GM12878 (cell line): Measurements from ENCODE around the gene ANKRD37. TPM values are rescaled to one million over a fixed set of nuclear protein-coding genes. Genes with fewer than 3 reads are reported as not detected.

ENCODE experiments used
- ATAC-seq: fragments of 200-7000 bp; cut with Tn5 transposase; 3 replicates; pipeline ENCODE4 v1.9.1; 2020; ENCODE audit warnings: mild to moderate bottlenecking, moderate library complexity
- BruUV-seq: library from RNA; stranded (reverse); fragments of 400-500 nt; replicated peaks from 2 replicates; lab custom pipeline; 2021; lab: Mats Ljungman, UMichigan
- CTCF ChIA-PET: fragments of 300-600 bp; sonication (Branson Sonifier 250); formaldehyde crosslinking; extraction: SDS; loops from one replicate; lab custom pipeline; 2021; ENCODE audit warnings: inconsistent platforms; lab: Yijun Ruan, JAX
- POLR2A ChIA-PET: fragments of 350-600 bp; formaldehyde crosslinking; extraction: SDS; loops from one replicate; lab custom pipeline; 2021; ENCODE audit warnings: inconsistent platforms; lab: Charles Lee
- RAD21 ChIA-PET: fragments of 300-600 bp; sonication (Branson Sonifier 250); formaldehyde crosslinking; loops from one replicate; lab custom pipeline; 2023; ENCODE audit warnings: antibody characterized with exemption; ENCODE audit not compliant: unreplicated experiment; lab: Charles Lee
- SMC1A ChIA-PET: fragments of 300-600 bp; sonication (Branson Sonifier 250); formaldehyde crosslinking; loops from one replicate; lab custom pipeline; 2023; ENCODE audit not compliant: unreplicated experiment, uncharacterized antibody; lab: Charles Lee
- DNase-seq: peaks from one replicate; pipeline ENCODE4 v3.0.0-alpha.2; 2011; ENCODE audit warnings: low read depth, low spot score
- FAIRE-seq: peaks from 3 replicates; lab custom pipeline; 2011; peaks lifted over from hg19 to GRCh38; lab: Jason Lieb, UNC
- H2AFZ ChIP-seq: 2 replicates; pipeline ENCODE4 v1.6.0; 2011; ENCODE audit warnings: low read depth, low read length, control low read depth; ENCODE audit not compliant: control insufficient read depth
- H3K27ac ChIP-seq: 2 replicates; pipeline ENCODE4 v1.5.1; 2011; ENCODE audit warnings: control low read depth; ENCODE audit not compliant: control insufficient read depth, insufficient read depth
- H3K27me3 ChIP-seq, 2 experiments: replicated peaks in 1 of 2; 2 replicates each; pipeline versions ENCODE4 v1.6.0 to v1.6.1; 2011; ENCODE audit warnings: low read length in 1 of 2; ENCODE audit not compliant: control insufficient read depth in 2 of 2, insufficient read depth in 2 of 2
- H3K36me3 ChIP-seq, 2 experiments: 2 replicates each; pipeline ENCODE4 v1.5.1; 2011; ENCODE audit warnings: low read length in 1 of 2; ENCODE audit not compliant: control insufficient read depth in 2 of 2, insufficient read depth in 2 of 2
- H3K4me1 ChIP-seq: 2 replicates; pipeline ENCODE4 v1.6.1; 2011; ENCODE audit warnings: mild to moderate bottlenecking, low read length, moderate library complexity, mixed read lengths; ENCODE audit not compliant: control insufficient read depth, insufficient read depth
- H3K4me2 ChIP-seq: 2 replicates; pipeline ENCODE4 v1.6.0; 2011; ENCODE audit warnings: control low read depth; ENCODE audit not compliant: control insufficient read depth, insufficient read depth
- H3K4me3 ChIP-seq: fragments of 200-600 bp; sonication (generic); 2 replicates; pipeline ENCODE4 v1.5.1; 2016
- H3K79me2 ChIP-seq: 2 replicates; pipeline ENCODE4 v1.6.0; 2011; ENCODE audit warnings: low read length; ENCODE audit not compliant: control insufficient read depth, insufficient read depth
- H3K9ac ChIP-seq: 2 replicates; pipeline ENCODE4 v1.8.0; 2011; ENCODE audit warnings: low read length, control low read depth, mixed read lengths; ENCODE audit not compliant: control insufficient read depth, insufficient read depth
- H3K9me3 ChIP-seq: replicated peaks from 3 replicates; pipeline ENCODE4 v1.5.1; 2011; ENCODE audit warnings: mild to moderate bottlenecking, low read length; ENCODE audit not compliant: control insufficient read depth, insufficient read depth
- H4K20me1 ChIP-seq: 2 replicates; pipeline ENCODE4 v1.6.0; 2011; ENCODE audit not compliant: control insufficient read depth, insufficient read depth
- BMI1 ChIP-seq: fragments of 450-650 bp; IDR thresholded peaks from 2 replicates; pipeline ENCODE4 v1.6.1; 2016; ENCODE audit warnings: mild to moderate bottlenecking, moderate library complexity, borderline replicate concordance
- CHD1 ChIP-seq: IDR thresholded peaks from 2 replicates; pipeline ENCODE4 v1.6.1; 2012; ENCODE audit warnings: low read depth, low read length, improper control_type of control experiment
- HDAC2 ChIP-seq: fragments of 200-600 bp; sonication (generic); IDR thresholded peaks from 2 replicates; pipeline ENCODE4 v1.6.1; 2017
- MTA3 ChIP-seq: IDR thresholded peaks from 2 replicates; pipeline ENCODE4 v1.6.1; 2012; ENCODE audit warnings: low read length, inconsistent platforms, borderline replicate concordance
- MYC ChIP-seq: IDR thresholded peaks from 2 replicates; pipeline ENCODE4 v1.6.1; 2011; ENCODE audit warnings: mild to moderate bottlenecking, low read length, moderate library complexity, inconsistent platforms; ENCODE audit not compliant: insufficient read depth, insufficient replicate concordance, insufficient read length, severe bottlenecking
- NFIC ChIP-seq: IDR thresholded peaks from 2 replicates; pipeline ENCODE4 v1.6.1; 2012; ENCODE audit warnings: low read depth, mild to moderate bottlenecking, inconsistent platforms, low read length, moderate library complexity
- NFYB ChIP-seq: IDR thresholded peaks from 2 replicates; pipeline ENCODE4 v1.6.1; 2011; ENCODE audit warnings: low read depth, mild to moderate bottlenecking, low read length, improper control_type of control experiment, moderate library complexity; ENCODE audit not compliant: insufficient read depth
- PBX3 ChIP-seq: IDR thresholded peaks from 2 replicates; pipeline ENCODE4 v1.6.1; 2011; ENCODE audit warnings: mild to moderate bottlenecking, low read depth, low read length, moderate library complexity; ENCODE audit not compliant: insufficient replicate concordance
- POU2F2 ChIP-seq: IDR thresholded peaks from 3 replicates; pipeline ENCODE4 v1.6.1; 2011; ENCODE audit warnings: low read depth, mild to moderate bottlenecking, low read length, borderline replicate concordance
- SP1 ChIP-seq: IDR thresholded peaks from one replicate; pipeline ENCODE4 v1.6.1; 2011; ENCODE audit warnings: low read depth, low read length
- STAT3 ChIP-seq: IDR thresholded peaks from 2 replicates; pipeline ENCODE4 v1.6.1; 2011; ENCODE audit warnings: low read depth, low read length, improper control_type of control experiment
- TARDBP ChIP-seq: IDR thresholded peaks from 2 replicates; pipeline ENCODE4 v1.6.1; 2016; ENCODE audit warnings: borderline replicate concordance
- ZBTB11 ChIP-seq: fragments of 450-650 bp; formaldehyde crosslinking; IDR thresholded peaks from 2 replicates; pipeline ENCODE4 v1.5.0; 2022; ENCODE audit warnings: mild to moderate bottlenecking, missing genetic modification characterization
- ZNF274 ChIP-seq: IDR thresholded peaks from one replicate; pipeline ENCODE4 v1.8.0; 2011; ENCODE audit not compliant: insufficient read length, insufficient read depth
- ZNF384 ChIP-seq: IDR thresholded peaks from 2 replicates; pipeline ENCODE4 v1.6.1; 2012; ENCODE audit warnings: low read depth, mild to moderate bottlenecking, low read length, improper control_type of control experiment, borderline replicate concordance
- WGBS: methylation state at CpG from one replicate; pipeline ENCODE4 v1.1.6; 2016; ENCODE audit warnings: low lambda C conversion rate; ENCODE audit not compliant: insufficient replicate concordance, insufficient coverage; ENCODE audit errors: missing lambda C conversion rate; 5-methylcytosine and 5-hydroxymethylcytosine counted together
- in situ Hi-C: fragments of 300-500 bp; cut with MboI; formaldehyde crosslinking; loops from 9 replicates; pipeline ENCODE4 v1.14.3; 2018; ENCODE audit warnings: mixed read lengths
- intact Hi-C: fragments of 100-400 bp; cut with micrococcal nuclease; formaldehyde crosslinking; loops from one replicate; pipeline ENCODE4 v1.14.2; 2022; ENCODE audit not compliant: unreplicated experiment
- polyA plus RNA-seq, 11 experiments: library from polyadenylated mRNA; depleted of rRNA in 4 of 11; unstranded in 6 of 11; stranded (reverse) in 5 of 11; fragments of >200 nt; fragmentation: Nextera tagmentation in 4 of 11; fragmentation: Illumina TruSeq in 1 of 11; extraction: Ambion mirVana in 4 of 11; extraction: Trizol in 1 of 11; gene quantifications; 1 replicate in 1 of 11; 2 replicates in 10 of 11; pipeline versions ENCODE4 v1.2.1 to v1.2.3, GENCODE V29; 2011 to 2016; ENCODE audit warnings: inconsistent platforms in 2 of 11, missing spikeins in 2 of 11, low read depth in 1 of 11
- total RNA-seq, 4 experiments: library from RNA; depleted of rRNA in 3 of 4; stranded (reverse); fragments of >200 nt in 3 of 4; fragmentation: Illumina TruSeq in 1 of 4; extraction: Trizol in 1 of 4; gene quantifications; 2 replicates each; pipeline versions ENCODE4 v1.2.1 to v1.2.3, GENCODE V29; 2013 to 2021
- TF ChIP-seq, protein P1 (sequence below): fragments of 450-650 bp; IDR thresholded peaks from 2 replicates; pipeline ENCODE4 v1.6.1; 2016; ENCODE audit warnings: mild to moderate bottlenecking
- TF ChIP-seq, protein P2 (sequence below): IDR thresholded peaks from 2 replicates; pipeline ENCODE4 v1.6.1; 2012; ENCODE audit warnings: low read depth, low read length, improper control_type of control experiment

ANKRD37 gene
- total and polyA plus RNA-seq, 10 of the 15 experiments (the other 5 are each of a cell fraction or from before 2014, with no cell fraction given): 10.6 to 67.9 (median 24.2) TPM

- Histone ChIP-seq H3K4me1 (peaks cover 19% of the 10 kb centered on the region), H3K27me3 (no peaks in the 10 kb centered on the region), H3K4me2 (peak overlapping the region; percentile 94), H3K79me2 (peaks cover 54% of the 10 kb centered on the region), H3K36me3 (peaks cover 0 to 18% of the 10 kb centered on the region in 2 experiments; a peak in 2 of 4 replicates), H4K20me1 (no peaks in the 10 kb centered on the region), H3K4me3 (peak overlapping the region; percentile 79), H3K9me3 (no peaks in the 10 kb centered on the region), H3K27ac (peak overlapping the region; percentile 97), H3K9ac (peak overlapping the region; percentile 87), H2AFZ (peak overlapping the region; percentile 82)
- FAIRE-seq: no peak
- intact Hi-C loops: loop anchor here (2.0 to 5.0 kb wide), 5 partner anchors 29 to 201 kb away; partner anchors contain the start of genes CCDC110 and UFSP2
- peak; percentile 97 for DNase-seq
- WGBS: under 1% methylated on average over 70 of the region's 98 CpGs
- in situ Hi-C loops: no loop called here
- no TSS peak for BruUV-seq
- SMC1A ChIA-PET: interaction anchor here (0.8 to 6.2 kb wide), 12 partner anchors 10 to 184 kb away, joined by 3 to 72 read pairs (median 6); partner anchors contain the start of gene UFSP2
- peak; percentile 91 for ATAC-seq
- CTCF ChIA-PET: interaction anchor here (0.7 to 1.5 kb wide), 9 partner anchors 10 to 202 kb away, joined by 3 to 6 read pairs (median 4); partner anchors contain the start of gene UFSP2
- RAD21 ChIA-PET: interaction anchor here (1.0 to 2.8 kb wide), 9 partner anchors 9 to 192 kb away, joined by 3 to 26 read pairs (median 7); partner anchors contain the start of gene UFSP2
- POLR2A ChIA-PET: interaction anchor here (0.6 to 7.9 kb wide), 14 partner anchors 9 to 253 kb away, joined by 3 to 60 read pairs (median 6); partner anchors contain the start of genes SNX25 and UFSP2
- TF ChIP-seq ZBTB11 (CRISPR knock-in tag) (0 out of 2 replicates have a peak, but pooled peaks have one; percentile 19), BMI1 (no peak), MTA3 (no peak), CHD1 (no peak), ZNF274 (no peak), ZNF384 (no peak), NFYB (no peak), MYC (peak; percentile 37), STAT3 (no peak), TARDBP (0 out of 2 replicates have a peak, but pooled peaks have one; percentile 49), HDAC2 (no peak), SP1 (no peak), PBX3 (no peak), POU2F2 (no peak; the same call in 2 of the 3 replicates), NFIC (no peak)
- TF ChIP-seq, protein P1, sequence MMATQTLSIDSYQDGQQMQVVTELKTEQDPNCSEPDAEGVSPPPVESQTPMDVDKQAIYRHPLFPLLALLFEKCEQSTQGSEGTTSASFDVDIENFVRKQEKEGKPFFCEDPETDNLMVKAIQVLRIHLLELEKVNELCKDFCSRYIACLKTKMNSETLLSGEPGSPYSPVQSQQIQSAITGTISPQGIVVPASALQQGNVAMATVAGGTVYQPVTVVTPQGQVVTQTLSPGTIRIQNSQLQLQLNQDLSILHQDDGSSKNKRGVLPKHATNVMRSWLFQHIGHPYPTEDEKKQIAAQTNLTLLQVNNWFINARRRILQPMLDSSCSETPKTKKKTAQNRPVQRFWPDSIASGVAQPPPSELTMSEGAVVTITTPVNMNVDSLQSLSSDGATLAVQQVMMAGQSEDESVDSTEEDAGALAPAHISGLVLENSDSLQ: peak; percentile 29; the same call in 1 of the 2 replicates
- TF ChIP-seq, protein P2, sequence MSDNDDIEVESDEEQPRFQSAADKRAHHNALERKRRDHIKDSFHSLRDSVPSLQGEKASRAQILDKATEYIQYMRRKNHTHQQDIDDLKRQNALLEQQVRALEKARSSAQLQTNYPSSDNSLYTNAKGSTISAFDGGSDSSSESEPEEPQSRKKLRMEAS: peak; percentile 97
These were observed 501 bp upstream of the ANKRD37 start for GRCh38 chr4:185395956-185396723.
